ENCODE data around the gene FAM8A1. TPM values are rescaled to one million over a fixed set of nuclear protein-coding genes. Genes with fewer than 3 reads are reported as not detected.

The FAM8A1 gene
- total and polyA plus RNA-seq, 2 of the 13 experiments (the other 11 are each of a cell fraction or from before 2014, with no cell fraction given): 30.5 to 34.3 TPM

- peak; percentile 77 for TF ChIP-seq ZBTB40 (IDR thresholded peaks at IDR 0.05)
- no peak; the same call in 1 of the 2 replicates for TF ChIP-seq ZBTB40 (CRISPR knock-in tag; IDR thresholded peaks at IDR 0.05)
- no peak for TF ChIP-seq MTF2 (CRISPR knock-in tag; IDR thresholded peaks at IDR 0.05; ENCODE audit: borderline replicate concordance)
- no peak for TF ChIP-seq ATRX (CRISPR knock-in tag; IDR thresholded peaks at IDR 0.05; ENCODE audit: borderline replicate concordance)
- peak; percentile 73 for TF ChIP-seq HNRNPK (IDR thresholded peaks at IDR 0.05; ENCODE audit: low read depth, low read length, poor library complexity, severe bottlenecking)
- no peak for TF ChIP-seq LBX2 (CRISPR knock-in tag; IDR thresholded peaks at IDR 0.05; ENCODE audit: borderline replicate concordance)
- TF ChIP-seq ZNF34 (CRISPR knock-in tag; IDR thresholded peaks at IDR 0.05; ENCODE audit: borderline replicate concordance): no peak; the same call in 1 of the 2 replicates
- peak; percentile 57; the same call in 1 of the 2 replicates for TF ChIP-seq TFDP1 (CRISPR knock-in tag; IDR thresholded peaks at IDR 0.05; ENCODE audit: borderline replicate concordance)
- peak; percentile 91 for TF ChIP-seq TBX2 (CRISPR knock-in tag; IDR thresholded peaks at IDR 0.05; ENCODE audit: borderline replicate concordance)
- TF ChIP-seq CEBPB (IDR thresholded peaks at IDR 0.05; ENCODE audit: borderline replicate concordance, low read depth, low read length): no peak
- no peak for TF ChIP-seq PRDM4 (CRISPR knock-in tag; IDR thresholded peaks at IDR 0.05; ENCODE audit: borderline replicate concordance)
- no peak for TF ChIP-seq ZBTB39 (CRISPR knock-in tag; IDR thresholded peaks at IDR 0.05)
Observed at GRCh38 chr6:17599877-17600526, at the start of gene FAM8A1 (continued).
